Measurements from ENCODE around the gene ATG4D. TPM values are rescaled to one million over a fixed set of nuclear protein-coding genes. Genes with fewer than 3 reads are reported as not detected.

ATG4D gene
- total and polyA plus RNA-seq, 10 of the 15 experiments (the other 5 are each of a cell fraction or from before 2014, with no cell fraction given) = 0.39 to 28.7 (median 13.4) TPM

DNA sequence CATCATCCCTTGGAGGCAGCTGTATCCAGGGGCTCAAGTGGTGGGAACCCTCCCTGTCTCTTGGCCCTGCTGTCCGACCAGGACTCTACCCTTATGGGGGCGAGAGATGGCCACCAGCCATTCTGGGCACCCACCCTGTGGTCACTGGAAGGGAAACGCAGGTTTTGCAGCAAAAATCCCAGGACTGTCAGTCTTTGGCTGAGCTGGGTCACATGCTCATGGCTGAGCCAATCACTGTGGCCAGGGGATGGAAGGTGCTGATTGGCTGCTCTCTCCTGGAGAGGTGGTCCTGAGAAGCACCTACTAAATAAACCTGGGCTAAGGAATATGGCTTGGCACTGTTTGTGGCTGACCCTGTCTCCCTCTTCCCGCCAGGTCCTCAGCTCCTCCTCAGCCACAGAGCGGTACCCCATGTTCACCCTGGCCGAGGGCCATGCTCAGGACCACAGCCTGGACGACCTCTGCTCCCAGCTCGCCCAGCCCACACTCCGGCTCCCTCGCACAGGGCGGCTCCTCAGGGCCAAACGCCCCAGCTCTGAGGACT is 8.9 kb downstream of the ATG4D start (continued):
- TF ChIP-seq YY1 (IDR thresholded peaks at IDR 0.05; ENCODE audit: low read depth, low read length) = 0 out of 2 replicates have a peak, but pooled peaks have one; percentile 22
- TF ChIP-seq, protein P1, sequence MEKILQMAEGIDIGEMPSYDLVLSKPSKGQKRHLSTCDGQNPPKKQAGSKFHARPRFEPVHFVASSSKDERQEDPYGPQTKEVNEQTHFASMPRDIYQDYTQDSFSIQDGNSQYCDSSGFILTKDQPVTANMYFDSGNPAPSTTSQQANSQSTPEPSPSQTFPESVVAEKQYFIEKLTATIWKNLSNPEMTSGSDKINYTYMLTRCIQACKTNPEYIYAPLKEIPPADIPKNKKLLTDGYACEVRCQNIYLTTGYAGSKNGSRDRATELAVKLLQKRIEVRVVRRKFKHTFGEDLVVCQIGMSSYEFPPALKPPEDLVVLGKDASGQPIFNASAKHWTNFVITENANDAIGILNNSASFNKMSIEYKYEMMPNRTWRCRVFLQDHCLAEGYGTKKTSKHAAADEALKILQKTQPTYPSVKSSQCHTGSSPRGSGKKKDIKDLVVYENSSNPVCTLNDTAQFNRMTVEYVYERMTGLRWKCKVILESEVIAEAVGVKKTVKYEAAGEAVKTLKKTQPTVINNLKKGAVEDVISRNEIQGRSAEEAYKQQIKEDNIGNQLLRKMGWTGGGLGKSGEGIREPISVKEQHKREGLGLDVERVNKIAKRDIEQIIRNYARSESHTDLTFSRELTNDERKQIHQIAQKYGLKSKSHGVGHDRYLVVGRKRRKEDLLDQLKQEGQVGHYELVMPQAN (conservative IDR thresholded peaks at IDR 0.05) = no peak
- no peak for TF ChIP-seq RCOR1 (conservative IDR thresholded peaks at IDR 0.05; ENCODE audit: low read depth, low read length)
- TF ChIP-seq NFYB (IDR thresholded peaks at IDR 0.05; ENCODE audit: insufficient read depth, low read depth, low read length) = peak; percentile 92
- no peak for TF ChIP-seq MTA2 (IDR thresholded peaks at IDR 0.05; ENCODE audit: low read depth)
- no peak for TF ChIP-seq RBBP5 (conservative IDR thresholded peaks at IDR 0.05)
- no peak for TF ChIP-seq SRF (IDR thresholded peaks at IDR 0.05; ENCODE audit: low read depth in 2 of 2, low read length in 2 of 2)
- no peak for TF ChIP-seq RELA (IDR thresholded peaks at IDR 0.05; ENCODE audit: borderline replicate concordance, partially characterized antibody)
- peak; percentile 57 for TF ChIP-seq POLR2A (IDR thresholded peaks at IDR 0.05; ENCODE audit: low read depth, low read length)
- TF ChIP-seq ATF3 (IDR thresholded peaks at IDR 0.05; ENCODE audit: borderline replicate concordance, extremely low read depth, low read depth, low read length) = no peak
- no peak for TF ChIP-seq MYB (IDR thresholded peaks at IDR 0.05; ENCODE audit: borderline replicate concordance, low read depth, low read length)
- TF ChIP-seq ZNF622 (IDR thresholded peaks at IDR 0.05) = no peak
- no peak for TF ChIP-seq BMI1 (IDR thresholded peaks at IDR 0.05; ENCODE audit: borderline replicate concordance)
- TF ChIP-seq NBN (IDR thresholded peaks at IDR 0.05) = no peak
- no peak for TF ChIP-seq MXI1 (IDR thresholded peaks at IDR 0.05; ENCODE audit: low read depth, low read length)
- no peak for TF ChIP-seq ZBTB40 (IDR thresholded peaks at IDR 0.05; ENCODE audit: borderline replicate concordance)

Measured in GM12878 (cell line).